A549 treated with DMSO at 1 μM for 4 hours (cell line): Measurements from ENCODE around the gene NUP58. TPM values are rescaled to one million over a fixed set of nuclear protein-coding genes. Genes with fewer than 3 reads are reported as not detected.

ENCODE experiments used
- total RNA-seq: library from RNA; stranded (reverse); fragments of 200-300 nt; extraction: Qiagen RNA extraction; gene quantifications from 5 replicates; pipeline ENCODE4 v1.2.3, GENCODE V29; 2022; ENCODE audit warnings: low read depth

Gene NUP58, protein sequence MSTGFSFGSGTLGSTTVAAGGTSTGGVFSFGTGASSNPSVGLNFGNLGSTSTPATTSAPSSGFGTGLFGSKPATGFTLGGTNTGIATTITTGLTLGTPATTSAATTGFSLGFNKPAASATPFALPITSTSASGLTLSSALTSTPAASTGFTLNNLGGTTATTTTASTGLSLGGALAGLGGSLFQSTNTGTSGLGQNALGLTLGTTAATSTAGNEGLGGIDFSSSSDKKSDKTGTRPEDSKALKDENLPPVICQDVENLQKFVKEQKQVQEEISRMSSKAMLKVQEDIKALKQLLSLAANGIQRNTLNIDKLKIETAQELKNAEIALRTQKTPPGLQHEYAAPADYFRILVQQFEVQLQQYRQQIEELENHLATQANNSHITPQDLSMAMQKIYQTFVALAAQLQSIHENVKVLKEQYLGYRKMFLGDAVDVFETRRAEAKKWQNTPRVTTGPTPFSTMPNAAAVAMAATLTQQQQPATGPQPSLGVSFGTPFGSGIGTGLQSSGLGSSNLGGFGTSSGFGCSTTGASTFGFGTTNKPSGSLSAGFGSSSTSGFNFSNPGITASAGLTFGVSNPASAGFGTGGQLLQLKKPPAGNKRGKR
- 19.3 to 23.5 TPM (median 21.8 TPM) in 5 replicates for total RNA-seq

DNA sequence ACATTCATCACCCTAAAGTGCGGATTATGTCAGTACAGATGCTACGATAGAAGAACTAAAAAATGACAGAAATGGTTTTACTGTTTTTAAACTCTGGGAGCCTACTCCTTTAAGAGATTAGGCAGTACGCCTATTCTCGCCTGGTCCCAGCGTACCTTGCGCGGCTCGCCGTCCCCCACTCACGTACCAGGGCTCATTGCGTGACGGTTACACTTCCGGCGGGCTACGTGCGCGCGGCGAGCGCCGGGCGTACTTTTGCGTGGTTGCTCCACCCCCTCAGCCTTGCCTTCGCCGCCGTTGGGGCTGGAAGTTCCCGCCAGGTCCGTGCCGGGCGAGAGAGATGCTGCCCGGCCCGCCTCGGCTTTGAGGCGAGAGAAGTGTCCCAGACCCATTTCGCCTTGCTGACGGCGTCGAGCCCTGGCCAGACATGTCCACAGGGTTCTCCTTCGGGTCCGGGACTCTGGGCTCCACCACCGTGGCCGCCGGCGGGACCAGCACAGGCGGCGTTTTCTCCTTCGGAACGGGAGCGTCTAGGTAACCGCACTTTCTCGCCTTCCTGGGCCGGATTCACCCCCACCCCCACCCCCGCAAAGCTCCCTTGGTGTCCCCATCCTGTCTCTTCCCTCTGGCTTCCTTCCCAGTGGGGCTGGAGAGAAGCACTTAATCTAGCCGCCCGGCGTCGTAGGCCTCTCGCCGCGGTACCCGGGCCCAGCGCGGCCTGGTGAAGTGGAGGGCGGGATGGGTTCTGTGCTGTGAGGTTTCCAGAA lies at the start of gene NUP58:
Gene NUP58 (plus strand): TSS at position 279 of the 767 bp plus-strand sequence. CDS start 149 bp downstream, at position 428.

GRCh38 chr13:25286969-25287961 lies 14.2 kb upstream of the NUP58 start, which contains the start of gene MTMR6:
MTMR6 (minus strand) TSS chr13:25287488; CDS start chr13:25287247, 241 bp downstream.

GRCh38 chr13:25371875-25372283 lies 70.5 kb downstream of the NUP58 start, which contains the start of gene ATP8A2:
ATP8A2 (plus strand) TSS chr13:25371974; CDS start chr13:25372213, 239 bp downstream.

Other genes with a start within 250 kb of the NUP58 start
- gene PABPC3, start 205.5 kb upstream of the NUP58 start, total RNA-seq = 0.16 to 0.20 TPM (median 0.19 TPM) in 5 replicates
- gene AMER2, start 129.3 kb upstream of the NUP58 start, total RNA-seq = not detected in 5 replicates
- gene MTMR6, start 14.1 kb upstream of the NUP58 start, total RNA-seq = 7.7 to 11.8 TPM (median 10.1 TPM) in 5 replicates
- gene ATP8A2, start 70.3 kb downstream of the NUP58 start, total RNA-seq = 0.01 TPM in 2 of 5 replicates, not detected in the others